Measurements from ENCODE around the gene TOMM70. TPM values are rescaled to one million over a fixed set of nuclear protein-coding genes. Genes with fewer than 3 reads are reported as not detected.

Gene TOMM70
- total and polyA plus RNA-seq, 2 of the 8 experiments (the other 6 are each of a cell fraction or from before 2014, with no cell fraction given): 10.9 to 52.1 TPM

- no peak for TF ChIP-seq CHD7 (IDR thresholded peaks at IDR 0.05; ENCODE audit: insufficient replicate concordance, low read length)
- no peak for TF ChIP-seq SAP30 (IDR thresholded peaks at IDR 0.05; ENCODE audit: insufficient read depth, insufficient replicate concordance, low read length)
- no peak for TF ChIP-seq JUN (IDR thresholded peaks at IDR 0.05; ENCODE audit: low read depth, low read length)
- TF ChIP-seq TAF1 (IDR thresholded peaks at IDR 0.05; ENCODE audit: low read depth, low read length): no peak
- no peak for TF ChIP-seq GTF2F1 (IDR thresholded peaks at IDR 0.05; ENCODE audit: borderline replicate concordance, low read depth, low read length)
- no peak for TF ChIP-seq CHD1 (IDR thresholded peaks at IDR 0.05; ENCODE audit: low read depth, low read length)
These were observed 18.5 kb upstream of the TOMM70 start (continued) for GRCh38 chr3:100419406-100419805.

Data from H1 (cell line).